ENCODE results near the gene RASSF8.
"Not testable (repeated sequence)": the region's sequence is repeated elsewhere in the genome, so short reads cannot be mapped to it uniquely, and the experiment has no call there.

The RASSF8 gene

DNA sequence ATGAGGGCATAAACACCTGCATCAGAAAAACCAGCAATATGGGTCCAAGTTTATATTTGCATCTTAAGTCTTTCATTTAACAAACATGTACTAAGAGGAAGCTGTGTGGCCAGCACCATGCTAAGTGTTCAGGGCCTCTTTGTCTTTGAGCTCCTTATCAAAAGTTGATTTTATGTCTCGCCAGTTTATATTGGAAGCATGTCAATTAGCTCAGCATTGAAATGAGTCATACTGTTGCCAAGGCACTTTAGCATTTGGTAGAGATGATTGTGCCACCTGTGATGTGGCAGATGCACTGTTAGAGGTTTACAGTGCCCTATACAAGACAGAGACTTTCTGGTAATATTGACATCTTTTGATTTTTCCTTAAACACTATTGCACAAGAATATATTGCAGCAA is 97.9 kb downstream of the RASSF8 start:
- no peak for DNase-seq (ENCODE audit: low read depth in 2 of 2, low spot score in 1 of 2)

DNA sequence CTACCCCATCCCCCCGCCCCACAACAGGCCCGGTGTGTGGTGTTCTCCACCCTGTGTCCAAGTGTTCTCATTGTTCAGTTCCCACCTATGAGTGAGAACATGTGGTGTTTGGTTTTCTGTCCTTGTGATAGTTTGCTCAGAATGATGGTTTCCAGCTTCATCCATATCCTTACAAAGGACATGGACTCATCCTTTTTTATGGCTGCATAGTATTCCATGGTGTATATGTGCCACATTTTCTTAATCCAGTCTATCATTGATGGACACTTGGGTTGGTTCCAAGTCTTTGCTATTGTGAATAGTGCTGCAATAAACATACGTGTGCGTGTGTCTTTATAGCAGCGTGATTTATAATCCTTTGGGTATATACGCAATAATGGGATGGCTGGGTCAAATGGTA is 98.8 kb downstream of the RASSF8 start:
- DNase-seq (ENCODE audit: low read depth in 2 of 2, low spot score in 1 of 2): not testable (repeated sequence)

GRCh38 chr12:26058308-26058707 is 99.8 kb downstream of the RASSF8 start:
- no peak for DNase-seq (ENCODE audit: low read depth in 2 of 2, low spot score in 1 of 2)

- DNase-seq (ENCODE audit: low read depth in 2 of 2, low spot score in 1 of 2): no peak
These were observed 100.3 kb downstream of the RASSF8 start for GRCh38 chr12:26058818-26059217.

DNA sequence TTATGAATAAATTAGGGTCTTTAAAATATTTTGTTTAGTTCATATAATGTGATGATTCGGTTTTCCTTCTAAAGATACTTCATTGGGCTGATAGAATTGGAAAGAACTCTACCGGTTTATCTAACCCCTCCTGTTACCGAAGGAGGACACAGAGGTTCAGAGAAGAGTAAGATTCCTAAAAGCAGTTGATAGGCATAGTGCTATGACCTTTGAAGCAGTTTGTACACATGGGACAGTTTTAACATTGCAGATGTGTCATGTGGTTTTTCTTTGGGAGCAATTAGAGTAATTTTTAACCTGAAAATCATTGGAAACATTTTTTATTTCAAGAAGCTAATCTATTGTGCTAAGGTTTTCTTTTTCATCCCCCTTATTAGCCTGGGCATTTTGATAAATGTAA is 103.5 kb downstream of the RASSF8 start:
- no peak for DNase-seq (ENCODE audit: low read depth in 2 of 2, low spot score in 1 of 2)

- no peak for DNase-seq (ENCODE audit: low read depth in 2 of 2, low spot score in 1 of 2)
These were observed 104.1 kb downstream of the RASSF8 start for GRCh38 chr12:26062566-26062965.

DNA sequence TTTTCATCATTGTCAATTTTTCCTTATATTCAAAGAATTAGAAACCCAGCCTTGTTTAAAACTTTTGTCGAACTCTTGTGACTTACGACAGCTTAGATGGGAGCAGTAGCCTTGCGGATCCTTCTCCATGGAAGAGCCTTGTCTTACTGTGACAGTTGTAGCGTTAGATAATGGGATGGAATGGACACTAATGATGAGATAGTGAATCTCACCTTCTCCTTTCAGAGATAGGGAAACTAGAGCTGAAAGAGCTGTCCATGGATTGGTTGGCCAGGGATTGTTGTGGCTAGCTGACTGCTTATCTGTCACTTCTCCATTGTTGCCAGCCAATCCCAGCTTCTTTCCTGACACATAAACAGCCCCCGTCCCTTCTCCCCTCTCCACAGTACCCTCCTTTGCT is 107.0 kb downstream of the RASSF8 start:
- no peak for DNase-seq (ENCODE audit: low read depth in 2 of 2, low spot score in 1 of 2)

GRCh38 chr12:26068503-26068902 is 110.0 kb downstream of the RASSF8 start:
- DNase-seq (ENCODE audit: low read depth in 2 of 2, low spot score in 1 of 2): no peak

DNA sequence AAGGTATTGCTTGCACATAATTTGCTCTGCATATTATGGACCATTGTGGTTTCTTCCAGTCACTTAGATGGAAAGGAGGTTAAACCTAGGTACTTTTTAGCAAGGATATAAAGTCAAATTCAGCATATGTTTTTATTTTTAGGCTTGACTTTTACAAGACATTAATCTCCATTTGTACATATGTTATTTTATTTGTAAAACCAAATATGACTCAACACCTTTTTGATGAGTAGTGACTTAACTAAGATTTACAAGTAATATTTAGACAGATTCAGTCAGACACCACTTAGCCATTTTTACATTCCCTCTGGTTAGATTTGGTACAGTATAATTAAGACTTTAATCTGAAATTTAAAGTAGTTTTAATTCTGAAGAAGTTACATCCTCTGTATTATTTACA is 111.3 kb downstream of the RASSF8 start:
- no peak for DNase-seq (ENCODE audit: low read depth in 2 of 2, low spot score in 1 of 2)

DNA sequence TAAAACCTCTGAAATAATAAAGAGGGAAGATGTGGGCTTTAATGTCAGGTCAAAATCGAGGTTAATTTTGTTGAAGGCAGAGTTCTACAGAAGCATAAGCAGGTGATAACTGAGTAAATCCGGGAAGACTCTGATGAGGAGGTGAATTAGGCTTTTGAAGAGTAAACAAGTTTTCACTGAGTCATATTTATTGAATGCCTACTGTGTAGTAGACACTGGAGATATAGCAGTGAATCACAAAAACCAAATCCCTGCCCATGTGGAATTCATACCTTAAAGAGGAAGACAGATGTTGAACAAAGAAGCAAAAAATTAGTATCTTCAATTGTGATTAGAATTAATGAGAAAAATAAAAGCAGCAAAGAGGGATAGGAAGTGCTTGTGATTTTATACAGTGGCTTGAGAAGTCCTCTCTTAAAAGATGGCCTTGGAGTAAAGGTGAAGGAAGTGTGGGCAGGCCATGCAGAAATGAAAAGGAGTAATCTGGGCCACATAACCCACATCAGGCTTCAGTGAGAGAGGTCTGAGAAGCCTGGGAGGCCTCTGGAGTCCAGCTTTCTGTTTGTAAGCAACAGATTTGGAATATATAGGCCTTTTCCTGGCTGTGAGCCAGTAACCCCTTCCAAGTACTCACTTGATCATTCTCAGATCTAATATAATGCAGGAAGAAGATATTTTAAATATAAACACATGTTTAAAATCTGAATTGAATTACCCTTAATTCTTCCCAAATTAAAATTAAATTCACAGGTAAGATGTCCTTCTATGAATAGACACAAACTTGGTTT is 119.6 kb downstream of the RASSF8 start:
- DNase-seq (ENCODE audit: low read depth in 2 of 2, low spot score in 1 of 2): no peak

- no peak for DNase-seq (ENCODE audit: low read depth in 2 of 2, low spot score in 1 of 2)
These were observed 122.4 kb downstream of the RASSF8 start for GRCh38 chr12:26080911-26081310.

GRCh38 chr12:26086936-26087335 is 128.5 kb downstream of the RASSF8 start:
- DNase-seq (ENCODE audit: low read depth in 2 of 2, low spot score in 1 of 2): no peak

DNA sequence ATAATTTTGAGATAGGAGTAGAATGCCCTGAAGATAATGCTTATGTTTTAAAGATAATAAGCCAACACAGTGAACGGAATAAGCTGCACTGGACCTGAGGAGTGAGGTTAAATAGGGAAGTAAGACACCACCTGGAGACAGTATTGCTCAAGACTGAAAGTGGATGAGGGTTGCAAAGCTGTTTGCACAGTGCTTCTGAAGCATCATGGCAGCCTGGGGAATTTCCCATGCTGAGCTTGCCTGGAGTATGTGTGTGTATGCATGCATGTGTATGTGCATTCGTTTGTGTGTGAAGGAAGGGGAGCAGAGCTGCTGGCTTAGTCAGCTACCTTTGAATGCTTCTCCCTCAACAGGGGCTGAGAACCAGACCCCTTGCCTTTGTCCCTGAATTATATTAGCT is 130.5 kb downstream of the RASSF8 start:
- DNase-seq (ENCODE audit: low read depth in 2 of 2, low spot score in 1 of 2): no peak

GRCh38 chr12:26090836-26091510 is 132.5 kb downstream of the RASSF8 start:
- no peak for DNase-seq (ENCODE audit: low read depth in 2 of 2, low spot score in 1 of 2)

GRCh38 chr12:26091822-26092221 is 133.3 kb downstream of the RASSF8 start:
- DNase-seq (ENCODE audit: low read depth in 2 of 2, low spot score in 1 of 2): no peak

- DNase-seq (ENCODE audit: low read depth in 2 of 2, low spot score in 1 of 2): no peak
These were observed 134.0 kb downstream of the RASSF8 start for GRCh38 chr12:26092346-26093105.

GRCh38 chr12:26095186-26095585 is 136.7 kb downstream of the RASSF8 start:
- no peak for DNase-seq (ENCODE audit: low read depth in 2 of 2, low spot score in 1 of 2)

DNA sequence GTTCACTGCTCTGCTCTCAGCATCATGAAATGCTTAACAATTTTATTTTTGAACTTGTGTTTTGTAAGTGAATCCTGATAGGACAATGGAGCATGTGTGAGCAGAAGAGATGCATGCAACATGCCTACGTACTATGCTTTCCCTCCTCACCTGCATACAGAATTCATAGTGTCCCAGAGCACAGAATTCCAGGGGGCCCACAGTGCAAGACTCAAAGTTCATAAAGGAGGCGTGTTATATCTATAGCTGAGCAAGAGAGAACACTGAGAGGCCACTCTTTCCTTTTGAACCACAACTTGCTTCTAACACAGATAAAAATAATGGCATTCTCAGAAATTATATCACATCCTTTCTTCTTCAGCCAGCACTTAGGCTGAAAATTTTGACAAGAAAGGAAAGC is 137.6 kb downstream of the RASSF8 start:
- DNase-seq (ENCODE audit: low read depth in 2 of 2, low spot score in 1 of 2): no peak

GRCh38 chr12:26097046-26097878 is 138.8 kb downstream of the RASSF8 start:
- DNase-seq (ENCODE audit: low read depth in 2 of 2, low spot score in 1 of 2): peak in 1 of 2 donors; percentile 15

DNA sequence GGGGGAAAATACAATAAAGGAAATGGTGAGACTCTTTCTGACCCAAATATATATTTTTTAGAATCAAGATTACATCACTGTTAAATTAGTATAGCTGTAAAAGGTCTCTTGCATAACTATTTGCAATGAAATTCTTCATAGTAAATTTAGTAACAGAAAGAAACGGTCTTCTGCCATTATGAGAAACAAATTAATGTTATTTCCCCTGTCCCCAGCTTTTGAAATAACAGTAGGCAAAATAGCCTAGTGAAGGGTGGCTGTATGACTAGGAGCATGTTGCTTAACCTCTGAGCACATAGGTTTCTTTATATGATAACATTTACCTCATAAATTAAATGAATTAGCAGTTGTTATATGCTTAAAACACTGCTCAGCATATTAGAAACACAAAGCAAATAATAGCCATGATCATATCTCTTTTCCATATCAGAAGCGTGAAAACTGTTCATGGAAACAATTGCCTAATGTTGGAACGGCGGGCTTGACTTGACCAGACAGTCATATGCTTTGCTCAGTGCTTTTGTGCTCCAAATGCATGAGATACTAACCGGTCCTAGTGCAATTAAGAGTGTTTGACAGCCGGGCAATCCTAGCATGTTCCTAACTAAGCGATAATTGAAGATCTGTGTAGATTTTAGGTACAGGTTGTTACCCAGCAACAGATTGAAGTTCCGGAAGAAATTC is 142.3 kb downstream of the RASSF8 start:
- no peak for DNase-seq (ENCODE audit: low read depth in 2 of 2, low spot score in 1 of 2)

GRCh38 chr12:26101350-26101734 is 142.9 kb downstream of the RASSF8 start:
- DNase-seq (ENCODE audit: low read depth in 2 of 2, low spot score in 1 of 2): no peak
